ENCODE results near the gene LINGO4. TPM values are rescaled to one million over a fixed set of nuclear protein-coding genes. Genes with fewer than 3 reads are reported as not detected.

Gene LINGO4
- total and polyA plus RNA-seq, 11 donors, result 0.11 to 1.0 (median 0.56) TPM

- ATAC-seq (no peak), DNase-seq (no peak)
- peaks cover 0 to 32% (median 19%) of the 10 kb centered on the region in 12 donors for H3K4me1 ChIP-seq
- intact Hi-C loops (cut with DNase I), result loop anchor here in 8 of 10 donors (5.0 to 10.0 kb wide), 7 partner anchors 102 to 394 kb away; partner anchors contain the start of gene POGZ (in 1 of the 8)
- H3K27me3 ChIP-seq, result peaks cover 16 to 43% (median 29%) of the 10 kb centered on the region in 9 donors
- no peaks in the 10 kb centered on the region for H3K9me3 ChIP-seq
- H3K27ac ChIP-seq, result peak overlapping the region in 1 of 12 donors; percentile 60
- no peaks in the 10 kb centered on the region for H3K36me3 ChIP-seq
- H3K4me3 ChIP-seq, result peak overlapping the region; percentile 31 to 60 (median 50)
- no peak for TF ChIP-seq POLR2A (IDR thresholded peaks at IDR 0.05)
- TF ChIP-seq, protein P1, sequence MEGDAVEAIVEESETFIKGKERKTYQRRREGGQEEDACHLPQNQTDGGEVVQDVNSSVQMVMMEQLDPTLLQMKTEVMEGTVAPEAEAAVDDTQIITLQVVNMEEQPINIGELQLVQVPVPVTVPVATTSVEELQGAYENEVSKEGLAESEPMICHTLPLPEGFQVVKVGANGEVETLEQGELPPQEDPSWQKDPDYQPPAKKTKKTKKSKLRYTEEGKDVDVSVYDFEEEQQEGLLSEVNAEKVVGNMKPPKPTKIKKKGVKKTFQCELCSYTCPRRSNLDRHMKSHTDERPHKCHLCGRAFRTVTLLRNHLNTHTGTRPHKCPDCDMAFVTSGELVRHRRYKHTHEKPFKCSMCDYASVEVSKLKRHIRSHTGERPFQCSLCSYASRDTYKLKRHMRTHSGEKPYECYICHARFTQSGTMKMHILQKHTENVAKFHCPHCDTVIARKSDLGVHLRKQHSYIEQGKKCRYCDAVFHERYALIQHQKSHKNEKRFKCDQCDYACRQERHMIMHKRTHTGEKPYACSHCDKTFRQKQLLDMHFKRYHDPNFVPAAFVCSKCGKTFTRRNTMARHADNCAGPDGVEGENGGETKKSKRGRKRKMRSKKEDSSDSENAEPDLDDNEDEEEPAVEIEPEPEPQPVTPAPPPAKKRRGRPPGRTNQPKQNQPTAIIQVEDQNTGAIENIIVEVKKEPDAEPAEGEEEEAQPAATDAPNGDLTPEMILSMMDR (IDR thresholded peaks at IDR 0.05), result no peak
- WGBS, 4 donors, result 7 to 22% (median 11%) methylated on average over 15 to 16 of the region's 16 CpGs
These were observed 33.8 kb upstream of the LINGO4 start for GRCh38 chr1:151839082-151839412.

DNA sequence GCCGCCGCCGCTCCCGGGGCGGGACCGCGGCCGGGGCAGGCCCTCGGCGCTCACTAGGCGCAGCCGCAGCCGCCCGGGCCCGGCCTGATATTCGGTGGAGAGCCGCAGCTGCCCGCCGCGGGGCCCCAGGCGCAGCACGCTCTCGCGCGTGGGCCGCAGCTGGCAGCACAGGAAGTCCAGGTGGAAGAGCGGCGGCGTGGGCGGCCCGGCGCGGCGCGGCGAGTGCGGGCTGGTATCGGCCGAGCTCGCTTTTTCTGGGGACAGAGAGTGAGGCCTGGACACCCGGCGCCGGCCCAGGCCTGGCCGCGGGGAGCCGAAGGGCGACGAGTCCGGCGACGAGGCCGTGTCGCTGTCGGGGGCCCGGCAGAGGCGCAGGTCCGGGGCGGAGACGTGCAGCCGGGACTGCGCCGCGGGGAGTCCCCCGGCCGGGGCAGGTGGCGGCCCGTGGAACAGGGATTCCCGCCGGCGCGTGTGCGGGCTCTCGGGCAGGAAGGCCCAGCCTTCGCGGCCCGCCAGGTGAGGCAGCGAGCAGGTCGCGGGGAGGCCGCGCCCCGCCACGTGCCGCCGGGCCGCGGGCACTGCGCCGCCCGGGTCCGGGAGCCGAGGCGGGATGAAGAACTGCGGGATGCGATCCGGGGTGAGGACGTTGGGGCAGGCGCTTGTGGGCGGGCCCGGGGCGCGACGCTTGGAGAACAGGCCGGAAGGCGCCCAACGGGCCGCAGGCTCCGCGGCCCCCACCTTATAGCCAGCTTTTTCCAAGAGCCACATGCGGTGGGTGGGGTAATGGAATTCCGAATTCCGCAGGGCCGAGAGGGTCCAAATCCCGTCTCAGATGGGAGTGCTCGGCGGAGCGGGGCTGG lies 33.2 kb upstream of the LINGO4 start:
- peak in 2 of 5 donors; percentile 45 to 50 for DNase-seq
- Histone ChIP-seq H3K27ac (peak overlapping the region in 2 of 12 donors; percentile 31 to 60), H3K9me3 (no peaks in the 10 kb centered on the region), H3K27me3 (peaks cover 16 to 43% (median 29%) of the 10 kb centered on the region in 9 donors), H3K4me3 (peak overlapping the region; percentile 31 to 60 (median 50)), H3K36me3 (no peaks in the 10 kb centered on the region), H3K4me1 (peaks cover 0 to 38% (median 19%) of the 10 kb centered on the region in 12 donors)
- peak in 2 of 4 donors; percentile 40 to 49 for ATAC-seq
- intact Hi-C loops (cut with DNase I), result loop anchor here in 8 of 10 donors (5.0 to 10.0 kb wide), 7 partner anchors 101 to 394 kb away; partner anchors contain the start of gene POGZ (in 1 of the 8)
- TF ChIP-seq POLR2A (IDR thresholded peaks at IDR 0.05), result no peak
- TF ChIP-seq, protein P1 (IDR thresholded peaks at IDR 0.05), result no peak
- WGBS, 4 donors, result 1 to 2% (median 1%) methylated on average over 40 to 117 of the region's 117 CpGs

- peak overlapping the region in 11 of 12 donors; percentile 31 to 60 (median 51) for H3K4me3 ChIP-seq
- no peaks in the 10 kb centered on the region for H3K9me3 ChIP-seq
- no peaks in the 10 kb centered on the region for H3K36me3 ChIP-seq
- DNase-seq (peak in 1 of 5 donors; percentile 60), ATAC-seq (no peak)
- peaks cover 16 to 43% (median 29%) of the 10 kb centered on the region in 9 donors for H3K27me3 ChIP-seq
- WGBS, 4 donors, result 1 to 10% (median 4%) methylated on average over 4 to 26 of the region's 26 CpGs
- TF ChIP-seq POLR2A (IDR thresholded peaks at IDR 0.05), result no peak
- TF ChIP-seq, protein P1 (IDR thresholded peaks at IDR 0.05), result no peak
- H3K27ac ChIP-seq, result peak overlapping the region in 1 of 12 donors; percentile 60
- H3K4me1 ChIP-seq, result peaks cover 0 to 42% (median 20%) of the 10 kb centered on the region in 12 donors
- intact Hi-C loops (cut with DNase I), result loop anchor here in 8 of 10 donors (2.0 to 10.0 kb wide), 9 partner anchors 101 to 393 kb away; partner anchors contain the start of gene POGZ (in 1 of the 8)
These were observed 32.6 kb upstream of the LINGO4 start for GRCh38 chr1:151837884-151838221.

DNA sequence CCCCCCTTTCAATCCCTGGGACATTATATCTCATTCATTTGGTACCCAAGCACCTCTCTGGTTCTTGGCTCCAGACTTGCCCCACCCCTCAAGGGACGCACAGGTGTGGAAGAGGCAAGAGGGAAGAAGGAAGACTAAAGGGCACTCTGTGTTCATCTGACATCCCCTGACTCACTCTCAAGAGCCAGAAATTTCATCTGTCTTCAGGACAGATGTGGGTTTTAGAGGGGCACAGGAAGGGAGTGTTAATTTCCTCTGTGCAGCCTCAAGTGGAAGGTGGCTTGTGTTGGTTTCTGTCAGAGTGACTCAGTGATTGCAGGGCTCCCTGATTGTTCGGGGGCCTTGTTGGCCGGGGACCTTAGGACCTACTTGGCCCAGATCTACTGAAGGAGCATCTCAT lies 32.0 kb upstream of the LINGO4 start:
- H3K9me3 ChIP-seq, result no peaks in the 10 kb centered on the region
- 48 to 59% (median 54%) methylated on average over 3 of the region's 3 CpGs for WGBS, 4 donors
- no peak overlapping the region for H3K4me3 ChIP-seq
- peaks cover 16 to 43% (median 29%) of the 10 kb centered on the region in 9 donors for H3K27me3 ChIP-seq
- H3K4me1 ChIP-seq, result peaks cover 0 to 42% (median 22%) of the 10 kb centered on the region in 12 donors
- H3K36me3 ChIP-seq, result no peaks in the 10 kb centered on the region
- DNase-seq (peak in 1 of 5 donors; percentile 4), ATAC-seq (no peak)
- intact Hi-C loops (cut with DNase I), result loop anchor here in 8 of 10 donors (2.0 to 10.0 kb wide), 9 partner anchors 100 to 392 kb away; partner anchors contain the start of gene POGZ (in 1 of the 8)
- H3K27ac ChIP-seq, result peak overlapping the region in 1 of 12 donors; percentile 10
- TF ChIP-seq, protein P1 (IDR thresholded peaks at IDR 0.05), result no peak
- TF ChIP-seq POLR2A (IDR thresholded peaks at IDR 0.05), result no peak
